HG02623 (cell line): ENCODE results near the gene RFPL1.
"Not testable (repeated sequence)": the region's sequence is repeated elsewhere in the genome, so short reads cannot be mapped to it uniquely, and the experiment has no call there.

Experiments
- ATAC-seq: cut with Tn5 transposase; IDR thresholded peaks from one replicate; pipeline ENCODE4 v1.9.1; 2021; ENCODE audit warnings: moderate library complexity; ENCODE audit not compliant: unreplicated experiment

The RFPL1 gene

GRCh38 chr22:29477723-29478318 is 39.4 kb downstream of the RFPL1 start:
- no peak for ATAC-seq

- ATAC-seq = no peak
Observed at GRCh38 chr22:29478326-29479276, 40.2 kb downstream of the RFPL1 start.

- no peak for ATAC-seq
Observed at GRCh38 chr22:29479417-29480261, 41.3 kb downstream of the RFPL1 start, which contains the start of gene NEFH. NEFH (plus strand) TSS chr22:29480218; CDS start chr22:29480263, 45 bp downstream.

- ATAC-seq = no peak
Observed at GRCh38 chr22:29480262-29480511, 41.8 kb downstream of the RFPL1 start.

DNA sequence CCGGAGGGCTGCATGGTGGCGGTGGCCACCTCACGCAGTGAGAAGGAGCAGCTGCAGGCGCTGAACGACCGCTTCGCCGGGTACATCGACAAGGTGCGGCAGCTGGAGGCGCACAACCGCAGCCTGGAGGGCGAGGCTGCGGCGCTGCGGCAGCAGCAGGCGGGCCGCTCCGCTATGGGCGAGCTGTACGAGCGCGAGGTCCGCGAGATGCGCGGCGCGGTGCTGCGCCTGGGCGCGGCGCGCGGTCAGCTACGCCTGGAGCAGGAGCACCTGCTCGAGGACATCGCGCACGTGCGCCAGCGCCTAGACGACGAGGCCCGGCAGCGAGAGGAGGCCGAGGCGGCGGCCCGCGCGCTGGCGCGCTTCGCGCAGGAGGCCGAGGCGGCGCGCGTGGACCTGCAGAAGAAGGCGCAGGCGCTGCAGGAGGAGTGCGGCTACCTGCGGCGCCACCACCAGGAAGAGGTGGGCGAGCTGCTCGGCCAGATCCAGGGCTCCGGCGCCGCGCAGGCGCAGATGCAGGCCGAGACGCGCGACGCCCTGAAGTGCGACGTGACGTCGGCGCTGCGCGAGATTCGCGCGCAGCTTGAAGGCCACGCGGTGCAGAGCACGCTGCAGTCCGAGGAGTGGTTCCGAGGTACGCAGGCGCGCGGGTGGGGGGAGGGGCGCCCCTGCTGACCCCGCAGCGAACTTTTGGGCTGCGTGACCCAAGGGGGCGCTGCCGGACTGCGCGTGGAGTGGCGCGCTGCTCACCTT is 42.3 kb downstream of the RFPL1 start:
- no peak for ATAC-seq

GRCh38 chr22:29481265-29482000 is 43.0 kb downstream of the RFPL1 start:
- no peak for ATAC-seq

- ATAC-seq = no peak
Observed at GRCh38 chr22:29482253-29482652, 43.9 kb downstream of the RFPL1 start.

GRCh38 chr22:29482726-29483125 is 44.3 kb downstream of the RFPL1 start:
- ATAC-seq = no peak

DNA sequence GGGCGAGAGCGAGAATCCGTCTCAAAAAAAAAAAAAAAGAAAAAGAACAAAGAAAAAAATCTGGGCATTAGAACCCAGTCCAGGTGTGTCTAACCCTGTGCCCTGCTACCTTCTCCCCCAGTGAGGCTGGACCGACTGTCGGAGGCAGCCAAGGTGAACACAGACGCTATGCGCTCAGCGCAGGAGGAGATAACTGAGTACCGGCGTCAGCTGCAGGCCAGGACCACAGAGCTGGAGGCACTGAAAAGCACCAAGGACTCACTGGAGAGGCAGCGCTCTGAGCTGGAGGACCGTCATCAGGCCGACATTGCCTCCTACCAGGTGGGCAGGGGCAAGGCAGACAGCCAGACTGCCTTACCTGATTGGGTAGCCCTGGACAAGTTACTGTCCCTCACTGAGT is 44.9 kb downstream of the RFPL1 start:
- ATAC-seq = no peak

GRCh38 chr22:29484642-29485041 is 46.3 kb downstream of the RFPL1 start:
- no peak for ATAC-seq

DNA sequence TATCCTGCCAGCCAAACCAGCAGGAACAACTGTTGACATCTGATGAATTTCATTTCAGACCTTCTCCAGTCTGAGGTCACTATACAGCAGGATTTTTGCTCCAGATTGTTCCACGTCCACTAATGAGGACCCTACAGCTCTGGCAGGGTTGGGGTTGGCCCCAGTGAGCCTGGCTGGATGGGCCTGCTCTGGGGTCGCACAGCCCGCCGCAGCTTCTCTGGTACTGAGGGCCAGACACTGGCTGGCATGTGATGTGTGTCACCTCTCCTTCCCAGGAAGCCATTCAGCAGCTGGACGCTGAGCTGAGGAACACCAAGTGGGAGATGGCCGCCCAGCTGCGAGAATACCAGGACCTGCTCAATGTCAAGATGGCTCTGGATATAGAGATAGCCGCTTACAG is 47.1 kb downstream of the RFPL1 start:
- ATAC-seq = no peak

- ATAC-seq = no peak
Observed at GRCh38 chr22:29487426-29487986, 49.1 kb downstream of the RFPL1 start.

DNA sequence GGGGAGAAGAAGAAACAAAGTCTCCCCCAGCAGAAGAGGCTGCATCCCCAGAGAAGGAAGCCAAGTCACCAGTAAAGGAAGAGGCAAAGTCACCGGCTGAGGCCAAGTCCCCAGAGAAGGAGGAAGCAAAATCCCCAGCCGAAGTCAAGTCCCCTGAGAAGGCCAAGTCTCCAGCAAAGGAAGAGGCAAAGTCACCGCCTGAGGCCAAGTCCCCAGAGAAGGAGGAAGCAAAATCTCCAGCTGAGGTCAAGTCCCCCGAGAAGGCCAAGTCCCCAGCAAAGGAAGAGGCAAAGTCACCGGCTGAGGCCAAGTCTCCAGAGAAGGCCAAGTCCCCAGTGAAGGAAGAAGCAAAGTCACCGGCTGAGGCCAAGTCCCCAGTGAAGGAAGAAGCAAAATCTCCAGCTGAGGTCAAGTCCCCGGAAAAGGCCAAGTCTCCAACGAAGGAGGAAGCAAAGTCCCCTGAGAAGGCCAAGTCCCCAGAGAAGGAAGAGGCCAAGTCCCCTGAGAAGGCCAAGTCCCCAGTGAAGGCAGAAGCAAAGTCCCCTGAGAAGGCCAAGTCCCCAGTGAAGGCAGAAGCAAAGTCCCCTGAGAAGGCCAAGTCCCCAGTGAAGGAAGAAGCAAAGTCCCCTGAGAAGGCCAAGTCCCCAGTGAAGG is 50.9 kb downstream of the RFPL1 start:
- ATAC-seq = not testable (repeated sequence)

- ATAC-seq = no peak
Observed at GRCh38 chr22:29491012-29491411, 52.6 kb downstream of the RFPL1 start.
